GM21367 (cell line): Measurements from ENCODE around the gene RXFP3.

ENCODE experiments used
- ATAC-seq: cut with Tn5 transposase; IDR thresholded peaks from one replicate; pipeline ENCODE4 v1.9.1; 2021; ENCODE audit not compliant: unreplicated experiment

RXFP3 gene

GRCh38 chr5:33976307-33976706 lies 40.1 kb downstream of the RXFP3 start:
- no peak for ATAC-seq

DNA sequence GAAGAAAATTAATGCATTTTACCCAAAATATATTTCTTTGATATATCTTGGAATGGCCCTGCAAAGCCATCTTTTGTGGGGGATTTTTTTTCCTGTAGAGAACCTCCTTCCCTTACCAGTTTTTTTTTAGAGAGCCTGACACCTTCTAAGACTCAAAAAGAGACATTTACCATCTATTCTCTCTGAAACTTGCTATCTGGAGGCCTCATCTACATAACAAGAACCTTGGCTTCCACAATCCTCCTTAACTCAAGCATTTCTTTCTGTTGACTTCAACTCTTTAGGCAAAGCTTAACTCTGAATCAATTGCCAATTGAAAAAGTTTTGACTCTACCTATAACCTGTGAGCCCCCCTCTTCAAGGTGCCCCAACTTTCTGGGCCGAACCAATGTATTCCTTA lies 42.1 kb downstream of the RXFP3 start:
- ATAC-seq, result no peak

GRCh38 chr5:33980030-33980429 lies 43.8 kb downstream of the RXFP3 start:
- no peak for ATAC-seq

GRCh38 chr5:33981408-33982162 lies 45.4 kb downstream of the RXFP3 start:
- no peak for ATAC-seq

GRCh38 chr5:33984178-33984577 lies 48.0 kb downstream of the RXFP3 start:
- ATAC-seq, result no peak

DNA sequence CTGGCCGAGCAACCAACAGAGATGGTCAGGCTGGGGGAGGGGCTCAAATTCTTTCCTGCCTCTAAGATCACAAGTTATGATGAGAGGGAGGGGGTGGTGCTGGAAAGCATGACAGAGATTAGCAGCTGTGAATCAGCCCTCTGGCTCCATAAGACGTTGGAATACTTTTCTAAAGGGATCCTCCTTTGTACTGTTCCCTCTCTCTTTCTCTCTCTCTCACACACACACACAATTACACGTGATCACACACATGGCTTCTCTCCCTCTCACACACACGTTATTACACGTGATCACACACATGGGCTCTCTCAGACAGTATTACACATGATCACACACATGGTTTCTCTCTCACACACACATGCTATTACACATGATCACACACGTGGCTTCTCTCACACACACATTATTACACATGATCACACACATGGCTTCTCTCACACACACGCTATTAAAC lies 48.5 kb downstream of the RXFP3 start, which contains the start of gene SLC45A2:
Gene SLC45A2, minus strand, starts transcription at position 23 of the 454 bp plus-strand sequence. CDS start 110 bp downstream, outside the sequence.
- ATAC-seq, result no peak

DNA sequence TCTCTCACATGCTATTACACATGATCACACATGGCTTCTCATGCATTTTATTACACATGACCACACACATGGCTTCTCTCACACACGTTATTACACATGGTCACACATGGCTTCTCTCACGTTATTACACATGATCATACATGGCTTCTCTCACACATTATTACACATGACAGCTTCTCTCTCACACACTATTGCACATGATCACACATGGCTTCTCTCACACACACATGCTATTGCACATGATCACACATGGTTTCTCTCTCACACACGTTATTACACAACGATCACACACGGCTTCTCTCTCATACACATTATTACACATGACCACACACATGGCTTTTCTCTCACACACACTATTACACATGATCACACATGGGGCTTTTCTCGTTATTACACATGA lies 49.3 kb downstream of the RXFP3 start:
- ATAC-seq, result no peak
